ENCODE results near the gene LCMT2. TPM values are rescaled to one million over a fixed set of nuclear protein-coding genes. Genes with fewer than 3 reads are reported as not detected.
A peak's percentile ranks its signal among the peaks of the same experiment; 100 is the strongest.

Gene LCMT2
- total and polyA plus RNA-seq, 2 of the 8 experiments (the other 6 are each of a cell fraction or from before 2014, with no cell fraction given), result 11.2 to 11.9 TPM

- H4K20me1 ChIP-seq (replicated peaks in 1 of 2; ENCODE audit: control insufficient read depth in 1 of 2, insufficient read depth in 2 of 2, low read length in 2 of 2), result peaks cover 6% of the 10 kb centered on the region in 2 experiments
- peak overlapping the region; percentile 77 to 95 for H3K4me2 ChIP-seq (ENCODE audit: insufficient read depth in 1 of 2, low read depth in 2 of 2, low read length in 2 of 2)
- DNase-seq (ENCODE audit: low read depth in 1 of 2, low spot score in 2 of 2), result no peak
- H3K27ac ChIP-seq (ENCODE audit: low read depth, low read length), result peak overlapping the region; percentile 33; the same call in 1 of the 2 replicates
- FAIRE-seq, result no peak
- no peak overlapping the region; the same call in 1 of the 2 replicates for H3K18ac ChIP-seq (ENCODE audit: extremely low read depth, low read length)
- no peak overlapping the region for H2BK120ac ChIP-seq (replicated peaks; ENCODE audit: low read depth, low read length)
- H2AK5ac ChIP-seq (ENCODE audit: low read depth, low read length), result no peak overlapping the region
- POLR2A ChIA-PET (ENCODE audit: partially characterized antibody), result interaction anchor here (0.7 to 2.4 kb wide), 7 partner anchors 8 to 142 kb away, joined by 3 to 26 read pairs (median 3); no protein-coding TSS in a partner anchor
- H3K9ac ChIP-seq (replicated peaks in 1 of 4; ENCODE audit: extremely low read depth in 1 of 4, low read depth in 3 of 4, low read length in 3 of 4), result peak overlapping the region; percentile 74 to 90 (median 84)
- no peaks in the 10 kb centered on the region for H3K27me3 ChIP-seq (replicated peaks in 1 of 4; ENCODE audit: control insufficient read depth in 3 of 4, extremely low read depth in 1 of 4, insufficient read depth in 3 of 4, low read length in 3 of 4)
- no peak overlapping the region for H2BK12ac ChIP-seq (ENCODE audit: low read depth, low read length)
- peak overlapping the region; percentile 78 to 98 (median 88) for H3K4me3 ChIP-seq (ENCODE audit: extremely low read depth in 1 of 4, insufficient read depth in 2 of 4, low read depth in 3 of 4, low read length in 4 of 4)
- peak overlapping the region; percentile 10 for H4K5ac ChIP-seq (ENCODE audit: insufficient read length, low read depth, low read length)
- peak overlapping the region; percentile 52 for H4K91ac ChIP-seq (replicated peaks; ENCODE audit: insufficient read length, low read length)
- peak overlapping the region; percentile 20; the same call in 1 of the 2 replicates for H2BK5ac ChIP-seq (ENCODE audit: low read depth, low read length)
- no peaks in the 10 kb centered on the region for H3K9me3 ChIP-seq (ENCODE audit: insufficient read depth in 2 of 2, low read depth in 1 of 2, low read length in 1 of 2)
- no peak overlapping the region for H2BK20ac ChIP-seq (ENCODE audit: low read length)
- H3K79me2 ChIP-seq (ENCODE audit: control insufficient read depth in 1 of 2, insufficient read depth in 2 of 2, low read length in 2 of 2), result peaks cover 4 to 39% of the 10 kb centered on the region in 2 experiments; a peak in 3 of 4 replicates
- peaks cover 6 to 35% (median 17%) of the 10 kb centered on the region in 4 experiments for H3K36me3 ChIP-seq (ENCODE audit: control insufficient read depth in 2 of 4, insufficient read depth in 4 of 4, low read length in 3 of 4)
- H3K23me2 ChIP-seq (ENCODE audit: low read depth, low read length), result peaks cover 5% of the 10 kb centered on the region; the same call in 1 of the 2 replicates
- peak overlapping the region; percentile 73; the same call in 1 of the 2 replicates for H4K8ac ChIP-seq (ENCODE audit: extremely low read depth, insufficient read depth, low read length)
- H3K4ac ChIP-seq (replicated peaks; ENCODE audit: insufficient read length, low read depth, low read length), result no peak overlapping the region
- 2% methylated on average over 30 of the region's 45 CpGs; no CpG with 5 or more reads in 1 of the 2 experiments for WGBS, 2 experiments (ENCODE audit: extremely low coverage in 1 of 2, insufficient coverage in 1 of 2, insufficient read length in 1 of 2, insufficient replicate concordance in 2 of 2, low coverage in 1 of 2, low lambda C conversion rate in 2 of 2, missing lambda C conversion rate in 1 of 2)
- peaks cover 11% of the 10 kb centered on the region for H3K79me1 ChIP-seq (ENCODE audit: low read depth, low read length)
- H3K14ac ChIP-seq (ENCODE audit: insufficient read length), result no peak overlapping the region
- H2AFZ ChIP-seq (ENCODE audit: low read length), result peak overlapping the region; percentile 77
- H2BK15ac ChIP-seq (ENCODE audit: low read length), result no peak overlapping the region
- peaks cover 2 to 12% (median 3%) of the 10 kb centered on the region in 4 experiments; a peak in 6 of 7 replicates for H3K4me1 ChIP-seq (replicated peaks in 1 of 4; ENCODE audit: control insufficient read depth in 3 of 4, insufficient read depth in 4 of 4, low read length in 3 of 4)
- CTCF ChIA-PET (ENCODE audit: partially characterized antibody), result interaction anchor here (0.6 to 1.6 kb wide), 4 partner anchors 10 to 172 kb away, joined by 3 to 11 read pairs (median 6); no protein-coding TSS in a partner anchor
- peak overlapping the region; percentile 47 for H3K56ac ChIP-seq (replicated peaks; ENCODE audit: insufficient read length, low read depth, low read length)
- no peak overlapping the region for H3K23ac ChIP-seq (ENCODE audit: insufficient read length)
- no peak for TF ChIP-seq CREB1 (IDR thresholded peaks at IDR 0.05)
- TF ChIP-seq TCF12 (IDR thresholded peaks at IDR 0.05; ENCODE audit: low read depth, low read length), result no peak
- no peak for TF ChIP-seq SIRT6 (IDR thresholded peaks at IDR 0.05; ENCODE audit: low read length)
- no peak for TF ChIP-seq POLR2AphosphoS5 (IDR thresholded peaks at IDR 0.05; ENCODE audit: low read depth, low read length)
- peak; percentile 41 to 63; a peak in 1 of 4 replicates for TF ChIP-seq SIN3A (conservative IDR thresholded peaks at IDR 0.05 in 1 of 2, IDR thresholded peaks at IDR 0.05 in 1 of 2; ENCODE audit: low read depth in 1 of 2, low read length in 2 of 2)
- TF ChIP-seq SIX5 (IDR thresholded peaks at IDR 0.05; ENCODE audit: low read depth, low read length), result no peak
- TF ChIP-seq RNF2 (IDR thresholded peaks at IDR 0.05; ENCODE audit: borderline replicate concordance, low read depth, low read length, missing control alignments, poor library complexity, severe bottlenecking), result no peak
- TF ChIP-seq SUZ12 (IDR thresholded peaks at IDR 0.05; ENCODE audit: low read length), result no peak
- no peak for TF ChIP-seq GABPA (IDR thresholded peaks at IDR 0.05; ENCODE audit: borderline replicate concordance, insufficient read depth, low read length)
- TF ChIP-seq ATF3 (IDR thresholded peaks at IDR 0.05; ENCODE audit: insufficient read depth, low read depth, low read length), result no peak
- peak; percentile 84 for TF ChIP-seq PHF8 (conservative IDR thresholded peaks at IDR 0.05; ENCODE audit: low read depth, low read length)
Observed at GRCh38 chr15:43370310-43370974, 40.1 kb upstream of the LCMT2 start.

All from H1 (cell line).